PC-9 (cell line): Measurements from ENCODE around the gene NPHP1.
"Not testable (repeated sequence)": the region's sequence is repeated elsewhere in the genome, so short reads cannot be mapped to it uniquely, and the experiment has no call there.

Experiments
- CTCF ChIP-seq: fragments of 200-600 bp; sonication (generic); conservative IDR thresholded peaks from 2 replicates; pipeline ENCODE4 v1.6.1; 2017; ENCODE audit warnings: mixed run types, antibody characterized with exemption, mild to moderate bottlenecking, moderate library complexity
- EZH2 ChIP-seq: fragments of 200-600 bp; sonication (generic); IDR thresholded peaks from 2 replicates; pipeline ENCODE4 v1.8.0; 2017; ENCODE audit warnings: antibody characterized with exemption, low read depth

GRCh38 chr2:110243283-110243682, 38.5 kb upstream of the NPHP1 start:
- not testable (repeated sequence) for TF ChIP-seq CTCF, EZH2
